IMR-90 (cell line): ENCODE data around the gene CKB. TPM values are rescaled to one million over a fixed set of nuclear protein-coding genes. Genes with fewer than 3 reads are reported as not detected.
A peak's percentile ranks its signal among the peaks of the same experiment; 100 is the strongest.

Experiments used
- ATAC-seq: fragments of 200-7000 bp; cut with Tn5 transposase; 2 replicates; pipeline ENCODE4 v1.9.1; 2020; ENCODE audit warnings: low read depth, mild to moderate bottlenecking, moderate library complexity
- BruUV-seq: library from RNA; stranded (reverse); fragments of 400-500 nt; replicated peaks from 2 replicates; lab custom pipeline; 2021; lab: Mats Ljungman, UMichigan
- CTCF ChIA-PET: fragments of 300-600 bp; formaldehyde crosslinking; extraction: SDS; loops from one replicate; lab custom pipeline; 2021; ENCODE audit warnings: antibody characterized with exemption; lab: Yijun Ruan, JAX
- POLR2A ChIA-PET: fragments of 300-600 bp; sonication (Branson Sonifier 250); formaldehyde crosslinking; loops from one replicate; lab custom pipeline; 2022; ENCODE audit warnings: antibody characterized with exemption; ENCODE audit not compliant: unreplicated experiment; lab: Charles Lee
- DNase-seq: peaks from one replicate; pipeline ENCODE4 v3.0.0; 2013
- H2AFZ ChIP-seq: replicated peaks from 2 replicates; pipeline ENCODE3; 2013; ENCODE audit warnings: low read length, mild to moderate bottlenecking; ENCODE audit not compliant: poor library complexity
- H2AK5ac ChIP-seq: 2 replicates; pipeline ENCODE4 v1.6.1; 2013; ENCODE audit warnings: low read depth, low read length, inconsistent platforms
- H2AK9ac ChIP-seq: replicated peaks from 2 replicates; pipeline ENCODE3; 2013; ENCODE audit warnings: mild to moderate bottlenecking, low read depth, low read length, moderate library complexity; ENCODE audit not compliant: poor library complexity
- H2BK120ac ChIP-seq: 2 replicates; pipeline ENCODE4 v1.6.1; 2013; ENCODE audit warnings: low read depth, low read length, inconsistent platforms
- H2BK15ac ChIP-seq: 3 replicates; pipeline ENCODE4 v1.6.1; 2013; ENCODE audit warnings: low read depth, low read length, inconsistent platforms
- H2BK20ac ChIP-seq: 2 replicates; pipeline ENCODE4 v1.6.1; 2013; ENCODE audit warnings: low read depth, mild to moderate bottlenecking, inconsistent platforms, low read length, moderate library complexity
- H2BK5ac ChIP-seq: 2 replicates; pipeline ENCODE4 v1.6.1; 2013; ENCODE audit warnings: mild to moderate bottlenecking, low read depth, low read length, inconsistent platforms; ENCODE audit not compliant: poor library complexity, severe bottlenecking
- H3K14ac ChIP-seq: replicated peaks from 2 replicates; pipeline ENCODE4 v1.6.1; 2013; ENCODE audit warnings: low read depth, low read length, inconsistent platforms
- H3K18ac ChIP-seq: 2 replicates; pipeline ENCODE4 v1.6.1; 2013; ENCODE audit warnings: low read depth, low read length, control low read depth
- H3K23ac ChIP-seq: 2 replicates; pipeline ENCODE4 v1.6.1; 2013; ENCODE audit warnings: low read depth, low read length, inconsistent platforms
- H3K27ac ChIP-seq: 2 replicates; pipeline ENCODE4 v1.5.1; 2013; ENCODE audit warnings: mild to moderate bottlenecking, control low read depth, low read length; ENCODE audit not compliant: insufficient read depth
- H3K27me3 ChIP-seq: 2 replicates; pipeline ENCODE4 v1.6.1; 2013; ENCODE audit warnings: low read length; ENCODE audit not compliant: control insufficient read depth, insufficient read depth
- H3K36me3 ChIP-seq: 2 replicates; pipeline ENCODE4 v1.6.1; 2013; ENCODE audit warnings: low read length, mixed read lengths; ENCODE audit not compliant: control insufficient read depth, insufficient read depth
- H3K4ac ChIP-seq: 2 replicates; pipeline ENCODE4 v1.6.1; 2013; ENCODE audit warnings: low read depth, low read length, inconsistent platforms
- H3K4me1 ChIP-seq: 2 replicates; pipeline ENCODE4 v1.6.1; 2013; ENCODE audit warnings: low read length, mixed read lengths; ENCODE audit not compliant: control insufficient read depth, insufficient read depth
- H3K4me2 ChIP-seq: 2 replicates; pipeline ENCODE4 v1.6.1; 2013; ENCODE audit warnings: low read depth, mild to moderate bottlenecking, control low read depth, low read length, moderate library complexity
- H3K4me3 ChIP-seq: 2 replicates; pipeline ENCODE4 v1.5.1; 2013; ENCODE audit warnings: low read depth, mild to moderate bottlenecking, control low read depth, low read length, moderate library complexity; ENCODE audit not compliant: insufficient read depth
- H3K56ac ChIP-seq: 2 replicates; pipeline ENCODE4 v1.6.1; 2013; ENCODE audit warnings: low read length, inconsistent platforms; ENCODE audit not compliant: insufficient read depth; ENCODE audit errors: extremely low read depth
- H3K79me1 ChIP-seq, 2 experiments: 2 replicates each; pipeline ENCODE4 v1.6.1; 2013; ENCODE audit warnings: low read length in 2 of 2, inconsistent platforms in 1 of 2, low read depth in 1 of 2
- H3K9ac ChIP-seq: 2 replicates; pipeline ENCODE4 v1.6.1; 2013; ENCODE audit warnings: low read depth, low read length, control low read depth
- H3K9me1 ChIP-seq: 2 replicates; pipeline ENCODE4 v1.6.1; 2013; ENCODE audit warnings: low read length, inconsistent platforms; ENCODE audit not compliant: insufficient read depth
- H3K9me3 ChIP-seq: 2 replicates; pipeline ENCODE4 v1.6.1; 2013; ENCODE audit warnings: low read length; ENCODE audit not compliant: control insufficient read depth, insufficient read depth
- H4K20me1 ChIP-seq: 2 replicates; pipeline ENCODE4 v1.6.1; 2013; ENCODE audit warnings: low read length, inconsistent platforms; ENCODE audit not compliant: insufficient read depth
- H4K5ac ChIP-seq: 2 replicates; pipeline ENCODE4 v1.6.1; 2013; ENCODE audit warnings: mild to moderate bottlenecking, low read depth, low read length, control low read depth
- H4K8ac ChIP-seq, 2 experiments: 2 replicates each; pipeline ENCODE4 v1.6.1; 2013; ENCODE audit warnings: low read depth in 2 of 2, low read length in 2 of 2, control low read depth in 1 of 2, inconsistent platforms in 1 of 2
- H4K91ac ChIP-seq: 2 replicates; pipeline ENCODE4 v1.6.1; 2013; ENCODE audit warnings: low read depth, low read length, inconsistent platforms; ENCODE audit not compliant: insufficient read depth
- BHLHE40 ChIP-seq: fragments of 150-350 bp; IDR thresholded peaks from 2 replicates; pipeline ENCODE4 v1.6.1; 2016; ENCODE audit warnings: mild to moderate bottlenecking, low read depth, low read length
- CEBPB ChIP-seq: IDR thresholded peaks from 2 replicates; pipeline ENCODE4 v1.6.1; 2012; ENCODE audit warnings: low read depth, low read length, improper control_type of control experiment
- CHD1 ChIP-seq: IDR thresholded peaks from 2 replicates; pipeline ENCODE4 v1.6.1; 2012; ENCODE audit warnings: low read depth, low read length, improper control_type of control experiment
- MAFK ChIP-seq: IDR thresholded peaks from 2 replicates; pipeline ENCODE4 v1.6.1; 2012; ENCODE audit warnings: low read depth, low read length, improper control_type of control experiment
- MAZ ChIP-seq: IDR thresholded peaks from 2 replicates; pipeline ENCODE4 v1.6.1; 2012; ENCODE audit warnings: low read depth, mild to moderate bottlenecking, low read length, improper control_type of control experiment, moderate library complexity, borderline replicate concordance
- POLR2A ChIP-seq: IDR thresholded peaks from 2 replicates; pipeline ENCODE4 v1.6.1; 2012; ENCODE audit warnings: mild to moderate bottlenecking, low read depth, low read length
- RAD21 ChIP-seq: IDR thresholded peaks from 2 replicates; pipeline ENCODE4 v1.6.1; 2012; ENCODE audit warnings: low read length, improper control_type of control experiment
- WGBS, 2 experiments: methylation state at CpG; one replicate each; pipeline versions ENCODE4 v1.1.5 to v1.1.7; 2013; ENCODE audit warnings: missing lambda C conversion rate in 2 of 2; ENCODE audit not compliant: insufficient read length in 1 of 2; ENCODE audit errors: extremely low coverage in 2 of 2; 5-methylcytosine and 5-hydroxymethylcytosine counted together
- dilution Hi-C: fragments of 300-500 bp; cut with HindIII; formaldehyde crosslinking; loops from one replicate; pipeline ENCODE4 v1.14.3; 2018; ENCODE audit warnings: low sequenced_read_pairs; ENCODE audit not compliant: unreplicated experiment
- in situ Hi-C: fragments of 300-500 bp; cut with MboI; formaldehyde crosslinking; loops from 3 replicates; pipeline ENCODE4 v1.14.3; 2019; ENCODE audit warnings: low sequenced_read_pairs, inconsistent platforms, mixed read lengths
- intact Hi-C: fragments of 100-400 bp; cut with micrococcal nuclease; formaldehyde crosslinking; loops from 2 replicates; pipeline ENCODE4 v1.10.0; 2022
- polyA plus RNA-seq, 3 experiments: library from polyadenylated mRNA; depleted of rRNA; stranded (reverse); fragments of >200 nt; gene quantifications; 2 replicates each; pipeline ENCODE4 v1.2.3, GENCODE V29; 2012; ENCODE audit warnings: low replicate concordance in 1 of 3
- total RNA-seq: library from RNA; depleted of rRNA; stranded (reverse); fragments of >200 nt; gene quantifications from 2 replicates; pipeline ENCODE4 v1.2.3, GENCODE V29; 2012
- TF ChIP-seq, protein P1 (sequence below): conservative IDR thresholded peaks from 2 replicates; pipeline ENCODE4 v1.5.1; 2012; ENCODE audit warnings: mild to moderate bottlenecking, low read depth, low read length, improper control_type of control experiment
- TF ChIP-seq, protein P2 (sequence below): fragments of 150-350 bp; IDR thresholded peaks from 2 replicates; pipeline ENCODE4 v1.6.1; 2016; ENCODE audit warnings: low read depth, mild to moderate bottlenecking, low read length, moderate library complexity, borderline replicate concordance
- TF ChIP-seq, protein P3 (sequence below): fragments of 150-350 bp; IDR thresholded peaks from 2 replicates; pipeline ENCODE4 v1.6.1; 2017; ENCODE audit warnings: mild to moderate bottlenecking, antibody characterized with exemption, low read length, low read depth

The CKB gene
- total and polyA plus RNA-seq, 2 of the 4 experiments (the other 2 are of a cell fraction): 17.7 to 82.6 TPM

DNA sequence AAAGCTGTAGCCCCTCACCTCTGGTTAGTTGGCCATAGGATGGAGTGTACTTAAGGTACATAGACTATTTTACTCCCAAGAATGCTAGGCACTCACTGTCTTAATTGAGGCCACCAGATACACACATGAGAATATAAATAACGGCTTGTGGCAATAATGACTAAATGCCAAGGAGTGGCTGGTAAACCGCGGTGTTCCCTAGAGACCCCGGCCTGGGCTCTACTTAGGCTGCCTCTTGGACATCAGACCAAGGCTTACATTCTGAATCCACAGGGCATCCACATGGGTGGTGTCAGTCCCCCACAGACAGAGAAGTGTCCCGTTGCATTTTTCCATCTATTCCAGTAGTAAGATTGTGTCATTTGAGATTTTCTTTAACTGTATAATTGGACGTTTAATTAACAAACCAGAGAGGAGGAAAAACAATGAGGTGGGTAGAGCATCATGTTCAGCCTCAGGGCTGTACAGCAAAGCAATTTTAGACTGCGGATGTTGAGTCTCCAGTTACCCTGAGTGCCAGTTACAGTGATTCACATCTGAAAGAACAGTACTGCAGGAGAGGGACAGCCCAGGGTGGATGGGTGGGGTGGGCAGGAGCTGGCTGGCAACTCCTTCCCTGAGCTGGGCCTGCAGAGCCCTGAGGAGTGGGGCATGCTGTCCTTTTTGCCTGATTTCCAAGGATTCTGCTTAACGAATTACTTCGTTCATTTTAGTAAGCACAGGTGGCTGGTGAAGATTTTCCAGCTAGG lies 20.5 kb downstream of the CKB start (continued):
- no peak for TF ChIP-seq BHLHE40
- TF ChIP-seq POLR2A: no peak

DNA sequence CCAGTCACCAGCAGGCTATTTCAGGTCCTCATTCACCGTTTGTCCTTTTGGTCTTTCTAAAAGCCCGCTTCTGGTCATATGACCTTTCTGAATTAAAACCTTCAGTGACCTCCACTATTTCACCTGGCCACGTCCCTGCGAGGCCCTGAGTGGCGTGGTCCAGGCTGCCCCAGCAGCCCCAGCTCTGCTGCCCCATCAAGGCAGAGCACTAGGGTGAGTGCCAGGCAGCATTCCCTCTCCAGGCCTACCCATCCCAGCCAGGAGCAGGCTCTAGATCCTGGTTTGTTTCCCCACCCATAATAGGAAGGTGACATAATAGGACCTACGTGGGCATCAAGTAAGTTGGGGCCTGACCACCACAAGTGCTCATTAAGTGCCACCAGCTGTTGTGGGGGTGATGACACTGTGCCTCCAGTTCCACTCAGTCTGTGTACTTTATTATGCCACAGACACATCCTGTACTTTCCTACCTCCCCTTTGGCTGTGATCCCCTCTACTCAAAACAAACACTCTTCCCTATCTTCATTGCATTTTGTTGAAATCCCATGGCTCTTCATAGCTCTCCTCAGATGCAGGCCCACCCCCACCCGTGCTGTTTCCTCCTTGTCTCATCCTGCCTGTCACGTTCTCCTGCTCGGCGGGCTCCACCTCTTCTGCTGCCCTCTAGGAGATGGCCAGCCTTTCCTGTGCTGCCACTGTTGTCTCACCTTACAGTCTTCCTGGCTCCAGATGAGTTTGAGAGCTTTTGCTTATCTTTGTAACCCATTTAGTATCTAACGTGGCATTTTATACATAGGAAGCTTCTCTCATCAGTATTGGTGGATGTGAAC lies 21.4 kb downstream of the CKB start:
- intact Hi-C loops: no loop called here
- CTCF ChIA-PET: interaction anchor here (0.5 kb wide), 1 partner anchor 133 kb away, joined by 3 read pairs; no protein-coding TSS in a partner anchor
- TF ChIP-seq CHD1 (no peak), MAZ (no peak), RAD21 (no peak), POLR2A (no peak), BHLHE40 (no peak), CEBPB (no peak), MAFK (no peak)
- TF ChIP-seq, protein P1, sequence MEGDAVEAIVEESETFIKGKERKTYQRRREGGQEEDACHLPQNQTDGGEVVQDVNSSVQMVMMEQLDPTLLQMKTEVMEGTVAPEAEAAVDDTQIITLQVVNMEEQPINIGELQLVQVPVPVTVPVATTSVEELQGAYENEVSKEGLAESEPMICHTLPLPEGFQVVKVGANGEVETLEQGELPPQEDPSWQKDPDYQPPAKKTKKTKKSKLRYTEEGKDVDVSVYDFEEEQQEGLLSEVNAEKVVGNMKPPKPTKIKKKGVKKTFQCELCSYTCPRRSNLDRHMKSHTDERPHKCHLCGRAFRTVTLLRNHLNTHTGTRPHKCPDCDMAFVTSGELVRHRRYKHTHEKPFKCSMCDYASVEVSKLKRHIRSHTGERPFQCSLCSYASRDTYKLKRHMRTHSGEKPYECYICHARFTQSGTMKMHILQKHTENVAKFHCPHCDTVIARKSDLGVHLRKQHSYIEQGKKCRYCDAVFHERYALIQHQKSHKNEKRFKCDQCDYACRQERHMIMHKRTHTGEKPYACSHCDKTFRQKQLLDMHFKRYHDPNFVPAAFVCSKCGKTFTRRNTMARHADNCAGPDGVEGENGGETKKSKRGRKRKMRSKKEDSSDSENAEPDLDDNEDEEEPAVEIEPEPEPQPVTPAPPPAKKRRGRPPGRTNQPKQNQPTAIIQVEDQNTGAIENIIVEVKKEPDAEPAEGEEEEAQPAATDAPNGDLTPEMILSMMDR: no peak
- TF ChIP-seq, protein P2, sequence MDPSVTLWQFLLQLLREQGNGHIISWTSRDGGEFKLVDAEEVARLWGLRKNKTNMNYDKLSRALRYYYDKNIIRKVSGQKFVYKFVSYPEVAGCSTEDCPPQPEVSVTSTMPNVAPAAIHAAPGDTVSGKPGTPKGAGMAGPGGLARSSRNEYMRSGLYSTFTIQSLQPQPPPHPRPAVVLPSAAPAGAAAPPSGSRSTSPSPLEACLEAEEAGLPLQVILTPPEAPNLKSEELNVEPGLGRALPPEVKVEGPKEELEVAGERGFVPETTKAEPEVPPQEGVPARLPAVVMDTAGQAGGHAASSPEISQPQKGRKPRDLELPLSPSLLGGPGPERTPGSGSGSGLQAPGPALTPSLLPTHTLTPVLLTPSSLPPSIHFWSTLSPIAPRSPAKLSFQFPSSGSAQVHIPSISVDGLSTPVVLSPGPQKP: no peak
- TF ChIP-seq, protein P3, sequence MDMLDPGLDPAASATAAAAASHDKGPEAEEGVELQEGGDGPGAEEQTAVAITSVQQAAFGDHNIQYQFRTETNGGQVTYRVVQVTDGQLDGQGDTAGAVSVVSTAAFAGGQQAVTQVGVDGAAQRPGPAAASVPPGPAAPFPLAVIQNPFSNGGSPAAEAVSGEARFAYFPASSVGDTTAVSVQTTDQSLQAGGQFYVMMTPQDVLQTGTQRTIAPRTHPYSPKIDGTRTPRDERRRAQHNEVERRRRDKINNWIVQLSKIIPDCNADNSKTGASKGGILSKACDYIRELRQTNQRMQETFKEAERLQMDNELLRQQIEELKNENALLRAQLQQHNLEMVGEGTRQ: no peak

More for the DNA sequence above, 21.4 kb downstream of the CKB start:
- peaks cover 34 to 60% of the 10 kb centered on the region in 2 experiments for H3K79me1 ChIP-seq
- POLR2A ChIA-PET: no interaction called here
- no peak overlapping the region for H2BK15ac ChIP-seq
- no peak overlapping the region for H3K4ac ChIP-seq
- 93% methylated on average over 5 of the region's 11 CpGs; no CpG with 5 or more reads in 1 of the 2 experiments for WGBS, 2 experiments
- no peak overlapping the region for H4K91ac ChIP-seq
- H3K27ac ChIP-seq: no peak overlapping the region
- in situ Hi-C loops (no loop called here), dilution Hi-C loops (no loop called here)
- BruUV-seq: no TSS peak
- H3K23ac ChIP-seq: no peak overlapping the region
- no peak overlapping the region for H2BK120ac ChIP-seq
- peaks cover 6% of the 10 kb centered on the region; the same call in 1 of the 2 replicates for H3K9me1 ChIP-seq
- no peak overlapping the region for H3K18ac ChIP-seq
- no peak overlapping the region for H2BK5ac ChIP-seq
- H4K5ac ChIP-seq: no peak overlapping the region
- no peak overlapping the region; the same call in 1 of the 2 replicates for H3K56ac ChIP-seq
- H2AFZ ChIP-seq: no peak overlapping the region
- H3K4me2 ChIP-seq: no peak overlapping the region
- H3K14ac ChIP-seq: no peak overlapping the region
- H3K4me1 ChIP-seq: no peaks in the 10 kb centered on the region; the same call in 1 of the 2 replicates
- H4K8ac ChIP-seq: 0 out of 4 replicates have a peak overlapping the region, but pooled peaks of 1 of the 2 experiments have one; percentile 16
- H2AK9ac ChIP-seq: no peak overlapping the region
- H3K27me3 ChIP-seq: no peaks in the 10 kb centered on the region
- no peak overlapping the region for H3K9ac ChIP-seq
- no peak for ATAC-seq
- no peak overlapping the region for H2BK20ac ChIP-seq
- peaks cover 58% of the 10 kb centered on the region for H3K36me3 ChIP-seq
- no peak overlapping the region for H2AK5ac ChIP-seq
- DNase-seq: no peak
- H3K4me3 ChIP-seq: no peak overlapping the region
- peaks cover 32% of the 10 kb centered on the region for H4K20me1 ChIP-seq
- H3K9me3 ChIP-seq: no peaks in the 10 kb centered on the region
